ENCODE data around the gene PRDM7.
"Not testable (repeated sequence)": the region's sequence is repeated elsewhere in the genome, so short reads cannot be mapped to it uniquely, and the experiment has no call there.

The PRDM7 gene

DNA sequence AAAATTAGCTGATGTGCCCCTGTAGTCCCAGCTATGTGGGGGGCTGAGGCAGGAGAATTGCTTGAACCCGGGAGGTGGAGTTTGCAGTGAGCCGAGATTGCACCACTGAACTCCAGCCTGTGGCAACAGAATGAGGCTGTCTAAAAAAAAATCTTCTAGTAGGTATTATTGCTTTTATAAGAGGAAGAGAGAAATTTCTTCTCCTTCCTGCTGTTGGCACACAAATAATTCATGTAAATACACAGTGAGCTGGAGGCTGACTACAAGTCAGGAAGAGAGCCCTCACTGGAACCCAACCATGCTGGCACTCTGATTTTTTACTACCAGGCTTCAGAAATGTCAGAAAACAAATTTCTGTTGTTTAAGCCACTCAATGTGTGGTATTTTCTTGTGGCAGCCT is 6.7 kb downstream of the PRDM7 start:
- no peak for DNase-seq

- no peak for DNase-seq
These were observed 15.7 kb downstream of the PRDM7 start for GRCh38 chr16:90061437-90061836.

DNA sequence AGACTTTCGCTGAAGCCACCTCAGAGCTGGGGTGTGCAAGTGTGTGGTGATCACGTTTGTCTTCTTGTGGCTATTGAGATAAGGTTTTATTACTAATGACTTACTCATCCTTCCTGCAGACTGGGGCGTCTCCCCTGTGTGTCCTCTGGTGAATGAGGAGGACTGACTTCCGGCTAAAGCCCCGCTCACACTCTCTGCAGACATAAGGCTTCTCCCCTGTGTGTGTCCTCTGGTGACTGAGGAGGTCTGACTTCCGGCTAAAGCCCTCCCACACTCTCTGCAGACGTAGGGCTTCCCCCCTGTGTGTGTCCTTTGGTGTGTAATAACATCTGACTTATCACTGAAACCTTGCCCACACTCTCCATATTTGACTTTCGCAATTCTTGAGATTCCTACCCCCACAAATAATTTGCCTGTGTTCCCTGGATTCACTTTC is 19.4 kb downstream of the PRDM7 start:
- no peak for DNase-seq

- DNase-seq = not testable (repeated sequence)
These were observed 20.6 kb downstream of the PRDM7 start for GRCh38 chr16:90056521-90056920.

DNA sequence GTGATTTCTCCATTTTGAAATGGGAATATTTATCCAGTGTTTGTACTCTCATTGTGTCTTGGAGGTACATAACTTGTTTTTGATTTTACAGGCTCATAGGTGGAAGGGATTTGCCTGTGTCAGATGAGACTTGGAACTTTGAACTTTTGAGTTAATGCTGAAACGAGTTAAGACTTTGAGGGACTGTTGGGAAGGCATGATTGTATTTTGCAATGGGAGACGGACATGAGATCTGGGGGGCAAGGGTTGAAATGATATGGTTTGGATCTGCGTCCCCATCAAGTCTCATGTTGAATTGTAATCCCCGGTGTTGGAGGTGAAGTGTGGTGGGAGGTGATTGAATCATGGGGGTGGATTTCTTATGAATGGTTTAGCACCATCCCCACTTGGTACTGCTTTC is 21.8 kb downstream of the PRDM7 start:
- no peak for DNase-seq

DNA sequence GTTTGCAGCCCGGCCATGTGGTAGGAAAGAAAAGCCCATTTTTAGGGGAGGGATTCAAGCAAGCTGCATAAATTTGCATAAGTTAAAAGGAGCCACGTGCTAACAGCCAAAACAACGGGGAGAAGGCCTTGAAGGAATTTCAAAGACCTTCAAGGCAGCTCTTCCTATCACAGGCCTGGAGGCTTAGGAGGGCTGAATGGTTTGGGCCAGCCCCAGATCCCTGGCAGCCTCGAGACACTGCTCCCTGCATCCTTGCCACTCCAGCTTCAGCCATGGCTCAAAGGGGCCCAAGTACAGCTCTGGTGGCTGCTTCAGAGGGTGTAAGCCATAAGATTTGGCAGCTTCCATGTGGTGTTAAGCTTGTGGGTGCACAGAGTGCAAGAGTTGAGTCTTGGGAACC is 22.6 kb downstream of the PRDM7 start:
- DNase-seq = no peak

DNA sequence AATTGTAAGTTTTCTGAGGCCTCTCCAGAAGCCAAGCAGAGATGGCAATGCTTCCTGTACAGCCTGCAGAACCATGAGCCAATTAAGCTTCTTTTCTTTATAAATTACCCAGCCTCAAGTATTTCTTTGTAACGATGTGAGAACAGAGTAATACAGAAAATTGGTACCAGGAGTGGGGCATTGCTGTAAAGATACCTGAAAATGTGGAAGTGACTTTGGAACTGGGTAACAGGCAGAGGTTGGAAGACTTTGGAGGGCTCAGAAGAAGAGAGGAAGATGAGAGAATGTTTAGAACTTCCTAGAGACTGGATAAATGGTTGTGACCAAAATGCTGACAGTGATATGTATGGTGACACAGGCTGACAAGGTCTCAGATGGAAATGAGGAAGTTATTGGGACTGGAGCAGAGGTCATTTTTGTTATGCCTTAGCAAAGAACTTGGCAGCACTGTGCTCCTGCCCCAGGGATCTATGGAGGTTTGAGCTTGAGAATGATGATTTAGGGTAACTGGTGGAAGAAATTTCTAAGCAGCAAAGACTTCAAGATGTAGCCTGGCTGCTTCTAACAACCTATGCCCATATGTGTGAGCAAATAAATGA is 23.1 kb downstream of the PRDM7 start:
- DNase-seq = no peak

DNA sequence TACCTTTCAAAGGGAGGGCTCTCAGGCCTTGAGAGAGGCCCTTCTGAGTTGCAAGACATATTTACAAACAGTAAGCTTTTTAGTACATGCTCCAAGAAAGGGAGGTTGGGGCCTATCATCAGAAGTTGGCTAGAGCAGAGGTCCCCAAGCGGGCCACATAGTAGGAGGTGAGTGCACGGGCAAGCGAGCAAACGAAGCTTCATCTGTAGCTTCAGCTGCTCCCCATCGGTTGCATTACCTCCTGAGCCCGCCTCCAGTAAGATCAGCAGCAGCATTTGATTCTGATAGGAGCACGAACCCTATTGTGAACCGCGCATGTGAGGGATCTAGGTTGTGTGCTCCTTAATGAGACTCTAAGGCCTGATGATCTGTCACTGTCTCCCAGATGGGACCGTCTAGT is 26.2 kb downstream of the PRDM7 start:
- no peak for DNase-seq

DNA sequence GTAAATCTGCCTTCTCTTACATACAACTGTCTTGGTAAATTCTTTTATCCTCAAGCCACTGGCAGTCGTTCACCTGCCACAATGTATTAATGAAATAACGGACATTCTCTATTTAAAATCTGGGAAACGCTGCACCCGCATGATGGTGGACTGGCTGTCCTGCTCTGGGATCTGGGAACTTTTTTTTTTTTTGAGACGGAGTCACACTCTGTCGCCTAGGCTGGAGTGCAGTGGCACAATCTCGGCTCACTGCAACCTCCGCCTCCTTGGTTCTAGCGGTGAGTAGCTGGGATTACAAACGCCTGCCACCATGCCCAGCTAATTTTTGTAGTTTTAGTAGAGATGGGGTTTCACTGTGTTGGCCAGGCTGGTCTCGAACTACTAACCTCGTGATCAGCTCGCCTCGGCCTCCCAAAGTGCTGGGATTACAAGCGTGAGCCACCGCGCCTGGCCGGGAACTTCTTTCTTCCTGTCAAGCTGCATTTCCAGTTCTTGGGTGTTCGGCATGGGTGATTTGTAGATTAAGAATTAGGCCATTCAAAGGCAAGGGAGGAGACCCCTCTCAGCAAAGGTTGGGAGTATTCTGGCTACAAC is 28.3 kb downstream of the PRDM7 start:
- no peak for DNase-seq

GRCh38 chr16:90048347-90048722 is 28.8 kb downstream of the PRDM7 start:
- no peak for DNase-seq

GRCh38 chr16:90047714-90048346 is 29.3 kb downstream of the PRDM7 start:
- no peak for DNase-seq

DNA sequence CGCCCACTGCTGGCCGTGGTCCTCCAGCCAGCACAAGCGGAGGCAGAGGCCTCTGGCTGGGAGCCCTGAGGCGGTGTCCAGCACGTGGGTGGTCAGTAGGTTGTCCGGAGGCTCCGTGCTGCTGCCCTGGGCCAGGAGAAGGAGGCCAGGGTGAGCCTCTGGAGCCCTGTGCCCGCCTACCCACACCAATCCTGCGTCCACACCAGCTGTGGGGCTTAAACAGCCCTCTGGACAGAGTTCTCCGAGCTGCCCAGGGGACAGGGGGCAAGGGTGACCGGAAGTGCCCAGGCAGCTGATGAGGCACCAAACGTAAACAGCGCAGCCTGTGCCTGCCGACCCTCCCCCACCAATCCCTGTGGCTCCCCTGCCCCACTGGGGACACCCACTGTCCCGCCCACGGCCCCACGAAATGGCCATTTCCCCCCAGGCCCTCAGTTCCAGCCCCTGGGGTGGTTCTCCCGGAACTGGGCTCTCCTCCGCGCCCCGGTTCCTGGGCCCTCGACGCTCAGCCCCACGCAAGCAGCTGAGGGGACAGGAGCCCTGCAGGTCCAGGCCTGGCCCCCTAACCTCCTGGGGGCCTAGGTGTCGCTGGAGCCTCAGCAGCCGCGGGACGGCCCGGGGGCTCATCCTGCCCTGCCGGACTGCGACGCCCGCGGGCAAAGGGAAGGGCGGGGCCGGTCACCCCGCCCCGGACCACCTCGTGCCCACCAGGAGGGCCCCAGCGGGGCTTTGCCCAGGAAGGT is 30.0 kb downstream of the PRDM7 start:
- no peak for DNase-seq

GRCh38 chr16:90046122-90046970 is 30.8 kb downstream of the PRDM7 start:
- DNase-seq = no peak

- no peak for DNase-seq
These were observed 33.0 kb downstream of the PRDM7 start for GRCh38 chr16:90044111-90044551.

DNA sequence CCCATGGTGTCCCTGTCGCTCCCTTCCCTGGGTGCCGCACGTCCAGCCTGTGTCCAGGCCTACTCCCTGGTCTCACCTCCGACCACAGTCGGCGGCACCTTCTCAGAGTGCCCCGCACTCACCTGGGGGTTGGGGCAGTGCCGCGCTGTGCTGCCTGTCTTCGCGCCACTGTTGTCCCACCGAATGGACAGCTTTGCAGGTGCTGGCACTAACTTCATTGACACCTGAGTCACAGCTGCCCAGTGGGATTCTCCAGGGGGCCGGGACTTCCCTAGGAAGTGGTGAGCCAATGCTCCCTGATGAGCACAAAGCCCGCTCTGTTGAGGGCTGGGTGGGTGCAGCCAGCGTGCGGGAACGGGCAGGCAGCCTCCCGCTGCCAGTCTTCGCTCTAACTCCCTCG is 33.6 kb downstream of the PRDM7 start:
- DNase-seq = no peak

DNA sequence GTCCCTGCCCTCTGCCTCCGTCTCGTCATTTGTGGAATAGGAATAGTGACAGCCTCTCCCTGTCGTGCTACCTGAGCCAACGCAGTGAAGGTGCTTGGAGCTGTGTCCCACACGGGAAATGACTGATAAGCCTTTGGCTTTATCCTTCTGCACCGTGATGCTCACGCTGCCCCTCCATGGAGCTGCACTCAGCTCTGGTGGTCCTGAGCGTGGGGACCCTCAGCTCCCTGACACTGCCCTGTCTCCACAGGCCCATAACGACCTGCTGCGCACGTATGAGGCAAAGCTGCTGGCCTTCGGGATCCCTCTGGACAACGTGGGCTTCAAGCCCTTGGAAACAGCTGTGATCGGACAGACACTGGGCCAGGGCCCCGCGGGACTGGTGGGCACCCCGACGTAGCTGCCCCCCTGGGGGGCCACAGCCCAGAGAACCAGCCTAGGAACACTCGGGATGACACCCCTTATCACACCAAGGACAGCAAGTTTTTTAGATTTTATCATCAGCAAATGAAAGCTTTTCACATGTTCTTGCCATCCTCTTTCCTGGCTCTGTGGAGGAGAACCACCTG is 34.1 kb downstream of the PRDM7 start:
- no peak for DNase-seq

- no peak for DNase-seq
These were observed 35.1 kb downstream of the PRDM7 start for GRCh38 chr16:90041896-90042473.

DNA sequence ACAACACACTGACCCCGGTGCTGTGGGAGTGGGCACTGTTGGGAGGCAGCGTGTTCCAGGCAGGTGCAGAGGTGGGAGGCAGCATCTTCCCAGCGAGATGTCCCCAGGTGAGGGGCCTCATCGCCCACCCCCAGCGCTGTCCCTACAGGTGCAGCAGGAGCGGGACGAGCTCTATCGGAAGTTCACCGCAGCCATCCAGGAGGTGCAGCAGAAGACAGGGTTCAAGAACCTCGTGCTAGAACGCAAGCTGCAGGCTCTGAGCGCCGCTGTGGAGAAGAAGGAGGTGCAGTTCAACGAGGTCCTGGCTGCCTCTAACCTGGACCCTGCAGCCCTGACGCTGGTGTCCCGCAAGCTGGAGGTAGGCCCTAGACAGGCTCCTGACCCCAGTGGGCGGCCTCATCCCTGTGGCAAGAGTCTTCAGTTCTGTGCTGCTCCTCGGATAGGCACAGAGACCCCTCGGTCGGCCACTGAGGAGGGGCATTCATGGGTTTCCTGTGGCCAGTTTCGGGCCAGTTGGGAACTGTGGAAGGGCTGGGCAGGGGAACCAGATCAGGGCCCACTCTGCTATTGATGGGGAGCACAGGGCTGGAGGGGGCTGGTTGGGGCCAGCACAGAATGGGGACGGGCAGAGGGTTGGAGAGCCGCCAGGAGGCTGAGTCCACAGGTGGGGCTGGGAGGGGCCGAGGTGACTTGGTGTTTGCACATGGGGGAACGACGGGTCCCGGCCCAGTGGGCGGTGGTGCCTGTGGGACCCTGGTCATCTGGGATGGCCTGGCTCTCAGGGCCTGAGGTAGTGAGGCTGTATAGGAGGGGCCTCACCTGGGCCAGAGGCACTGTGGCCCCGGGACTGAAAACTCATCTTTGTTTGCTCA is 36.7 kb downstream of the PRDM7 start:
- DNase-seq = no peak

DNA sequence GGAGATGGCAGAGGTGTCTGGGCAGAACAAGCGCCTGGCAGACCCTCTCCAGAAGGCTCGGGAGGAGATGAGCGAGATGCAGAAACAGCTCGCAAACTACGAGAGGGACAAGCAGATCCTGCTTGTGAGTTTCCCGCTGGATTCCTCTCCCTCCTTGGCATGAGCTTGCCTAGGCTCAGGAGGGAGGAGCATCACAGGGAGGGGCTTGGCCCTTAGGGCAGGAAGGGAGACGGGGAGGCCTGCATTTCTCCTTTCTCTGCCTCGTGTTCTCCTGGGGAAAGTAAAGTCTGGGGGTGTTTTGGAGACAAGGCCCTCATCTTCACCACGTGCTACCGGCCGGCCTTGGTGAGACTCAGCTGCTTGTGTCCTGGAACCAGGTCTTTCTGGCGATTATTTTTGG is 39.9 kb downstream of the PRDM7 start:
- DNase-seq = no peak

- DNase-seq = no peak
These were observed 41.2 kb downstream of the PRDM7 start for GRCh38 chr16:90035902-90036301.

- no peak for DNase-seq
These were observed 42.6 kb downstream of the PRDM7 start for GRCh38 chr16:90034504-90034903.
